Stimulated activated memory B cell treated with anti-CD40 and anti-IgM and Interleukin-4, amounts not matched to agents 10 μg/mL and 1 μg/mL and 100 μg/mL, for 72 hours (primary cell): ENCODE results near the gene SIGLEC10.
A peak's percentile ranks its signal among the peaks of the same experiment; 100 is the strongest.

Experiments used
- ATAC-seq: fragments of 150-1000 bp; cut with Tn5 transposase; 2 replicates; pipeline ENCODE4 v1.10.0; 2021
- H3K27ac Mint-ChIP-seq: one replicate; pipeline ENCODE4 v1.8.0; 2022; ENCODE audit warnings: mild to moderate bottlenecking, mixed read lengths
- H3K27me3 Mint-ChIP-seq: one replicate; pipeline ENCODE4 v1.8.0; 2022; ENCODE audit warnings: mixed read lengths
- H3K36me3 Mint-ChIP-seq: one replicate; pipeline ENCODE4 v1.8.0; 2022; ENCODE audit warnings: mixed read lengths
- H3K4me1 Mint-ChIP-seq: one replicate; pipeline ENCODE4 v1.8.0; 2022; ENCODE audit warnings: mixed read lengths
- H3K4me3 Mint-ChIP-seq: one replicate; pipeline ENCODE4 v1.8.0; 2022; ENCODE audit warnings: mild to moderate bottlenecking, moderate library complexity, mixed read lengths
- H3K9me3 Mint-ChIP-seq: one replicate; pipeline ENCODE4 v1.8.0; 2022; ENCODE audit warnings: mixed read lengths

SIGLEC10 gene

GRCh38 chr19:51389143-51389542 lies 28.3 kb downstream of the SIGLEC10 start:
- H3K27ac Mint-ChIP-seq, result no peak overlapping the region
- H3K9me3 Mint-ChIP-seq, result no peaks in the 10 kb centered on the region
- peaks cover 9% of the 10 kb centered on the region for H3K27me3 Mint-ChIP-seq
- no peaks in the 10 kb centered on the region for H3K36me3 Mint-ChIP-seq
- no peak for ATAC-seq
- no peak overlapping the region for H3K4me3 Mint-ChIP-seq
- peaks cover 25% of the 10 kb centered on the region for H3K4me1 Mint-ChIP-seq

- Mint-ChIP-seq H3K9me3 (no peaks in the 10 kb centered on the region), H3K27me3 (peaks cover 9% of the 10 kb centered on the region), H3K27ac (peak within 1 kb of the TSS; percentile 5), H3K4me1 (peaks cover 19% of the 10 kb centered on the region), H3K36me3 (no peaks in the 10 kb centered on the region), H3K4me3 (no peak within 1 kb of the TSS)
- peak; percentile 9 for ATAC-seq
These were observed 29.5 kb downstream of the SIGLEC10 start, which contains the start of gene LIM2 for GRCh38 chr19:51387924-51388389. TSS of gene LIM2 (minus strand) at chr19:51387974. CDS start at chr19:51387443, 531 bp downstream.

GRCh38 chr19:51386882-51387520 lies 30.4 kb downstream of the SIGLEC10 start:
- H3K9me3 Mint-ChIP-seq, result no peaks in the 10 kb centered on the region
- peak overlapping the region; percentile 5 for H3K27ac Mint-ChIP-seq
- H3K27me3 Mint-ChIP-seq, result peaks cover 9% of the 10 kb centered on the region
- H3K36me3 Mint-ChIP-seq, result no peaks in the 10 kb centered on the region
- H3K4me1 Mint-ChIP-seq, result peaks cover 19% of the 10 kb centered on the region
- ATAC-seq, result peak; percentile 24
- H3K4me3 Mint-ChIP-seq, result no peak overlapping the region

- Mint-ChIP-seq H3K27ac (no peak overlapping the region), H3K4me3 (no peak overlapping the region), H3K4me1 (no peaks in the 10 kb centered on the region), H3K9me3 (peaks cover 7% of the 10 kb centered on the region), H3K36me3 (no peaks in the 10 kb centered on the region), H3K27me3 (no peaks in the 10 kb centered on the region)
- no peak for ATAC-seq
These were observed 35.4 kb downstream of the SIGLEC10 start for GRCh38 chr19:51382004-51382403.

- ATAC-seq, result no peak
- H3K36me3 Mint-ChIP-seq, result no peaks in the 10 kb centered on the region
These were observed 37.1 kb downstream of the SIGLEC10 start for GRCh38 chr19:51380379-51380778.

GRCh38 chr19:51377422-51377821 lies 40.0 kb downstream of the SIGLEC10 start:
- no peaks in the 10 kb centered on the region for H3K36me3 Mint-ChIP-seq
- H3K27ac Mint-ChIP-seq, result no peak overlapping the region
- no peak for ATAC-seq
- H3K4me1 Mint-ChIP-seq, result peaks cover 21% of the 10 kb centered on the region
- H3K9me3 Mint-ChIP-seq, result peaks cover 7% of the 10 kb centered on the region
- no peak overlapping the region for H3K4me3 Mint-ChIP-seq
- H3K27me3 Mint-ChIP-seq, result no peaks in the 10 kb centered on the region

More at GRCh38 chr19:51380379-51380778, 37.1 kb downstream of the SIGLEC10 start:
- H3K27me3 Mint-ChIP-seq, result no peaks in the 10 kb centered on the region
- H3K9me3 Mint-ChIP-seq, result peaks cover 7% of the 10 kb centered on the region
- H3K4me3 Mint-ChIP-seq, result no peak overlapping the region
- H3K4me1 Mint-ChIP-seq, result peaks cover 3% of the 10 kb centered on the region
- H3K27ac Mint-ChIP-seq, result no peak overlapping the region

- H3K27me3 Mint-ChIP-seq, result no peaks in the 10 kb centered on the region
- peaks cover 39% of the 10 kb centered on the region for H3K4me1 Mint-ChIP-seq
- H3K9me3 Mint-ChIP-seq, result peaks cover 3% of the 10 kb centered on the region
- ATAC-seq, result peak; percentile 53
- H3K36me3 Mint-ChIP-seq, result no peaks in the 10 kb centered on the region
- peak overlapping the region; percentile 6 for H3K27ac Mint-ChIP-seq
- peak overlapping the region; percentile 44 for H3K4me3 Mint-ChIP-seq
These were observed 41.8 kb downstream of the SIGLEC10 start for GRCh38 chr19:51375504-51376221.

- peaks cover 52% of the 10 kb centered on the region for H3K4me1 Mint-ChIP-seq
- H3K27me3 Mint-ChIP-seq, result no peaks in the 10 kb centered on the region
- no peaks in the 10 kb centered on the region for H3K9me3 Mint-ChIP-seq
- peak within 1 kb of the TSS; percentile 78 for H3K27ac Mint-ChIP-seq
- no peaks in the 10 kb centered on the region for H3K36me3 Mint-ChIP-seq
- peak within 1 kb of the TSS; percentile 35 for H3K4me3 Mint-ChIP-seq
- ATAC-seq, result peak; percentile 71
These were observed 44.6 kb downstream of the SIGLEC10 start, which contains the start of gene NKG7 for GRCh38 chr19:51372649-51373504. TSS of gene NKG7 (minus strand) at chr19:51372654. CDS start at chr19:51372535, 119 bp downstream.

GRCh38 chr19:51372021-51372648 lies 45.3 kb downstream of the SIGLEC10 start:
- no peaks in the 10 kb centered on the region for H3K36me3 Mint-ChIP-seq
- H3K27me3 Mint-ChIP-seq, result no peaks in the 10 kb centered on the region
- H3K4me1 Mint-ChIP-seq, result peaks cover 52% of the 10 kb centered on the region
- H3K9me3 Mint-ChIP-seq, result no peaks in the 10 kb centered on the region
- ATAC-seq, result no peak
- peak overlapping the region; percentile 35 for H3K4me3 Mint-ChIP-seq
- peak overlapping the region; percentile 78 for H3K27ac Mint-ChIP-seq

DNA sequence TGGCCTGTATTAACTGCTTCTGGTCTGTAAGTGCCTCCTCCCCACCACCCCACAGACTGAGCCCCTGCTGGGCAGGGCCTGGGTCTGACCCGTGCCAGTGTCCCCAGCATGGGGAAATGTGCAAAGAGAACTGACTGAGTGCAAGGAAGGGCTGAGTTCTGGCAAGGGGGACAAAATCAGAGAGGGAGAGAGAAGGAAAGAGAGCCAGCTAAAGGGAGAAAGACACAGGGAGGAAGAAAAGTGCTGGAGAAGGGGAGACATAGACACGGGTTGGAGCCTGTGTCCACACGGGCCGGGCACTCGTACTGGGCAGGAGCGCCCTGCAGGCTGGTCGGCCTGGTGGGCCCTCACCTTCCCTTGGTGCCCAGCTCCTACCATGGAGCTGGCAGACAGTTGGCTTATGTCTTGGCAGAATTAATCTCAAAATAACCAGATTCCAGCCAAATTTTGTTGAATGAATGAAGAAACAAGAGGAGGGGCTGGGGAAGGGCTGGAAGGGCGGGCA lies 46.2 kb downstream of the SIGLEC10 start:
- Mint-ChIP-seq H3K27ac (peak overlapping the region; percentile 78), H3K36me3 (no peaks in the 10 kb centered on the region)

GRCh38 chr19:51370230-51370629 lies 47.2 kb downstream of the SIGLEC10 start:
- Mint-ChIP-seq H3K27ac (peak overlapping the region; percentile 3), H3K4me3 (peak overlapping the region; percentile 16), H3K36me3 (no peaks in the 10 kb centered on the region), H3K27me3 (no peaks in the 10 kb centered on the region), H3K9me3 (no peaks in the 10 kb centered on the region), H3K4me1 (peaks cover 61% of the 10 kb centered on the region)
- no peak for ATAC-seq

More for the DNA sequence above, 46.2 kb downstream of the SIGLEC10 start:
- no peak for ATAC-seq
- Mint-ChIP-seq H3K27me3 (no peaks in the 10 kb centered on the region), H3K9me3 (no peaks in the 10 kb centered on the region), H3K4me1 (peaks cover 58% of the 10 kb centered on the region), H3K4me3 (peak overlapping the region; percentile 1)

- no peaks in the 10 kb centered on the region for H3K36me3 Mint-ChIP-seq
- H3K27ac Mint-ChIP-seq, result peak within 1 kb of the TSS; percentile 89
- H3K27me3 Mint-ChIP-seq, result no peaks in the 10 kb centered on the region
- peaks cover 65% of the 10 kb centered on the region for H3K4me1 Mint-ChIP-seq
- H3K9me3 Mint-ChIP-seq, result no peaks in the 10 kb centered on the region
- no peak for ATAC-seq
- H3K4me3 Mint-ChIP-seq, result peak within 1 kb of the TSS; percentile 94
These were observed 48.8 kb downstream of the SIGLEC10 start, which contains the start of gene CLDND2 for GRCh38 chr19:51368366-51369282. TSS of gene CLDND2 (minus strand) at chr19:51369003. CDS start at chr19:51368577, 426 bp downstream.

DNA sequence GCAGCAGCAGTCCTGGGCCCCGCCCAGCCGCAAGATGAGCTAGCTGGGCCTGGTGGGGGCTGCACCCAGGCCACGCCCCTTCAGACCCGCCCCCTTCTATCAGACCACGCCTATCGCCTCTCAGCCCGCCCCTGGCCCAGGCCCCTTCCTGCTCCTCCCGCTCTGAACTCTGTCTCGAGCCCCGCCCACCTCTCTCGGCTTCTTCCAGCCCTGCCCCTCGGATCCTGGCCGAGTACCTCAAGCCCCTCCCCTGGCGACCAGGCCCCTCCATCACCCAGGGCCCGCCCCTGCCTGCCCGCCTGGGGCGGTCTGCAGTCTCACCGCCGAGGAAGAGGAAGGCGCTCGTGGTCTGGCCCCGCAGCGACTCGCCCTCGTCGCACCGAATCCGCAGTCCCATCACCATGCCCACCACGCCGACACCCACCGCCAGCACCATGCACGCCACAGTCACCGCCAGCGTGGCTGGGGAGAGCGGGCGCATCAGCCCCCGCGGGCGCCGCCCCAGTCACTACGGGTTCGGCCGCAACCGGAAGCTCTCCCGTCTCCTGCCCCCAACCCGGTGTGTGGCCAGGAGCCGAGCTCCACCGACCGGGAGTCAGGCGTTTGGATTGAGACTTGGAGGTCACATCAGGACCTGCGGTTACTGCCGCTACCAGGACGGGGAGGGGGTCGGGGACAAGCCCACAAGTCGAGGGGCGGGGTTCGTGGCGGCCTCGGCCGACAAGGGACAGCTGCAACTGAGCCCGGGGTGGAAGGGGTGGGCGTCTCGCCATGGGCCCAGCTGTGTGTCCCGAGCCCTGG lies 49.7 kb downstream of the SIGLEC10 start:
- peak overlapping the region; percentile 89 for H3K27ac Mint-ChIP-seq
- no peaks in the 10 kb centered on the region for H3K27me3 Mint-ChIP-seq
- peak; percentile 92 for ATAC-seq
- H3K4me3 Mint-ChIP-seq, result peak overlapping the region; percentile 94
- no peaks in the 10 kb centered on the region for H3K9me3 Mint-ChIP-seq
- H3K36me3 Mint-ChIP-seq, result no peaks in the 10 kb centered on the region
- peaks cover 68% of the 10 kb centered on the region for H3K4me1 Mint-ChIP-seq
